Liver (tissue), 9 donors: ENCODE results near the gene BPIFA2. TPM values are rescaled to one million over a fixed set of nuclear protein-coding genes. Genes with fewer than 3 reads are reported as not detected.
"Not testable (repeated sequence)": the region's sequence is repeated elsewhere in the genome, so short reads cannot be mapped to it uniquely, and the experiment has no call there.

Source experiments
- DNase-seq: peaks from one replicate; pipeline ENCODE4 v3.0.0-alpha.2; 2017; ENCODE audit warnings: low spot score
- H3K27ac ChIP-seq, 2 donors: one replicate each; pipeline ENCODE4 v1.7.0; 2013; ENCODE audit warnings: inconsistent platforms in 2 of 2, low read length in 2 of 2, control low read depth in 1 of 2, low read depth in 1 of 2, mild to moderate bottlenecking in 1 of 2
- H3K27me3 ChIP-seq, 4 donors: one replicate each; pipeline versions ENCODE4 v1.6.1 to v1.7.0; 2013; ENCODE audit warnings: low read length in 3 of 4, inconsistent platforms in 1 of 4, mild to moderate bottlenecking in 1 of 4, moderate library complexity in 1 of 4; ENCODE audit not compliant: control insufficient read depth in 4 of 4, insufficient read depth in 4 of 4
- H3K36me3 ChIP-seq, 4 donors: one replicate each; pipeline versions ENCODE4 v1.6.1 to v1.7.0; 2013; ENCODE audit warnings: low read length in 3 of 4, mild to moderate bottlenecking in 3 of 4, low read depth in 1 of 4, moderate library complexity in 1 of 4; ENCODE audit not compliant: control insufficient read depth in 4 of 4, insufficient read depth in 3 of 4
- H3K4me1 ChIP-seq, 4 donors: one replicate each; pipeline versions ENCODE4 v1.6.1 to v1.7.0; 2013; ENCODE audit warnings: low read length in 3 of 4, mild to moderate bottlenecking in 3 of 4, moderate library complexity in 1 of 4; ENCODE audit not compliant: control insufficient read depth in 4 of 4, insufficient read depth in 4 of 4
- H3K4me3 ChIP-seq, 3 donors: one replicate each; pipeline versions ENCODE4 v1.6.1 to v1.7.0; 2013; ENCODE audit warnings: low read length in 3 of 3, control low read depth in 1 of 3, low read depth in 1 of 3, mild to moderate bottlenecking in 1 of 3
- H3K9ac ChIP-seq, 2 donors: one replicate each; pipeline ENCODE4 v1.7.0; 2013; ENCODE audit warnings: low read length in 2 of 2, mild to moderate bottlenecking in 2 of 2, moderate library complexity in 2 of 2, control low read depth in 1 of 2, low read depth in 1 of 2
- H3K9me3 ChIP-seq, 4 donors: one replicate each; pipeline versions ENCODE4 v1.6.1 to v1.7.0; 2013; ENCODE audit warnings: low read length in 3 of 4; ENCODE audit not compliant: control insufficient read depth in 4 of 4
- EGR1 ChIP-seq, 2 donors: IDR thresholded peaks; 2 replicates each; pipeline ENCODE4 v1.6.1; 2016 to 2018; ENCODE audit warnings: antibody characterized with exemption in 2 of 2, low read depth in 2 of 2
- FOXA1 ChIP-seq: IDR thresholded peaks from 2 replicates; pipeline ENCODE4 v1.6.1; 2016; ENCODE audit warnings: antibody characterized with exemption
- FOXA2 ChIP-seq: IDR thresholded peaks from 2 replicates; pipeline ENCODE4 v1.6.1; 2016; ENCODE audit warnings: antibody characterized with exemption
- GABPA ChIP-seq, 2 donors: IDR thresholded peaks in 1 of 2; conservative IDR thresholded peaks in 1 of 2; 2 replicates each; pipeline ENCODE4 v1.6.1; 2016; ENCODE audit warnings: antibody characterized with exemption in 2 of 2, mild to moderate bottlenecking in 1 of 2, moderate library complexity in 1 of 2
- HNF4A ChIP-seq, 2 donors: conservative IDR thresholded peaks; 2 replicates each; pipeline ENCODE4 v1.6.1; 2016; ENCODE audit warnings: antibody characterized with exemption in 2 of 2, mild to moderate bottlenecking in 2 of 2
- RXRA ChIP-seq, 2 donors: IDR thresholded peaks; 2 replicates each; pipeline ENCODE4 v1.6.1; 2017 to 2018; ENCODE audit warnings: antibody characterized with exemption in 2 of 2, mild to moderate bottlenecking in 1 of 2
- TAF1 ChIP-seq: conservative IDR thresholded peaks from 2 replicates; pipeline ENCODE4 v1.6.1; 2016; ENCODE audit warnings: antibody characterized with exemption, mild to moderate bottlenecking
- YY1 ChIP-seq: IDR thresholded peaks from 2 replicates; pipeline ENCODE4 v1.6.1; 2016; ENCODE audit warnings: antibody characterized with exemption, mild to moderate bottlenecking
- WGBS: extraction: QIAGEN DNeasy Blood & Tissue Kit; methylation state at CpG from one replicate; pipeline ENCODE4 v1.1.7; 2013; 5-methylcytosine and 5-hydroxymethylcytosine counted together
- polyA plus RNA-seq, 2 donors: library from polyadenylated mRNA; stranded (reverse) in 1 of 2; unstranded in 1 of 2; fragments of 200-250 nt in 1 of 2; fragments of >200 nt in 1 of 2; fragmentation: Nextera tagmentation in 1 of 2; extraction: Ambion mirVana in 1 of 2; gene quantifications; one replicate each; pipeline versions ENCODE4 v1.2.1 to v1.2.3, GENCODE V29; 2013 to 2015
- total RNA-seq, 2 donors: library from RNA; depleted of rRNA; stranded (reverse); fragments of >200 nt; gene quantifications; one replicate each; pipeline ENCODE4 v1.2.3, GENCODE V29; 2014
- TF ChIP-seq, protein P1 (sequence below): IDR thresholded peaks from 2 replicates; pipeline ENCODE4 v1.6.1; 2016; ENCODE audit warnings: antibody characterized with exemption, mild to moderate bottlenecking
- TF ChIP-seq, protein P2 (sequence below): IDR thresholded peaks from 2 replicates; pipeline ENCODE4 v1.6.1; 2016; ENCODE audit warnings: antibody characterized with exemption
- donor health status: healthy.
- donor health status: healthy.
- donor health status: healthy.
- donor health status: healthy.
- donor health status: healthy.

BPIFA2 gene
- total and polyA plus RNA-seq, 4 donors = not detected

DNA sequence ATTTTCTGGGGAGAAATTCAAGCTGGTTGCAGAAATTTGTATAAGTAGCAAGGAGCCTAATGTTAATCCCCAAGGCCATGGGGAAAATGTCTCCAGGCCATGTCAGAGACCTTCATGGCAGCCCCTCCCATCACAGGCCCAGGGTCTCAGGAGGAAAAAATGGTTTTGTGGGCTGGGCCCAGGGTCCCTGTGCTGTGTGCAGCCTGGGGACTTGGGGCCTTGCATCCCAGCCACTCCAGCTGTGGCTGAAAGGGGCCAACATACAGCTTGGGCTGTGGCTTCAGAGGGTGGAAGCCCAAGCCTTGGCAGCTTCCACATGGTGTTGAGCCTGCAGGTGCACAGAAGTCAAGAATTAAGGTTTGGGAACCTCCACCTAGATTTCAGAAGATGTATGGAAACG lies 45.7 kb upstream of the BPIFA2 start:
- not testable (repeated sequence) for DNase-seq, H3K27ac ChIP-seq, H3K27me3 ChIP-seq, H3K9me3 ChIP-seq, H3K9ac ChIP-seq, H3K36me3 ChIP-seq, H3K4me3 ChIP-seq
- peaks cover 8 to 31% (median 19%) of the 10 kb centered on the region in 4 donors for H3K4me1 ChIP-seq
- 82% methylated on average over 1 of the region's 1 CpG for WGBS

DNA sequence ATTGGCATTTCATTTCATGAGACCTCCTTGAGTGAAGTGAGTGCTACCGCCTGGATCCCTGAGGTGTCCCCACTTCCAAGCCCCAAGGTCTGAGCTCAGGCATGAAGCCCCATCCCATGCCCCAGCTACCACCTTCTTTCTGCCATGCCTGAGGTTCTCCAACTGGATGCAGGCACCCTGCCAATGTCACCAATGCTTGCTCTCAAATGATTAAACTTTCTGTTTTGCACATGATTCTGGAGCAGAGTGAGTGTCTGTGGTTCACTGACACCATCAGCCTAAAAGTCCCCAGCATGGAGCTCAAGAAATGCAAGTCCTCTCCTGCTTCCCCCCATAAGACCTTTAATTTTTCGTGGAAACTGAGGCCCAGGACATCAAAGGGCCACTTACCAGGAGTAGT lies 43.7 kb upstream of the BPIFA2 start:
- no peaks in the 10 kb centered on the region for H3K9me3 ChIP-seq
- H3K4me1 ChIP-seq = peaks cover 8 to 35% (median 25%) of the 10 kb centered on the region in 4 donors
- WGBS = 69% methylated on average over 2 of the region's 2 CpGs
- H3K9ac ChIP-seq = no peak overlapping the region
- no peak for DNase-seq
- H3K27ac ChIP-seq = peak overlapping the region; percentile 26 to 36
- H3K36me3 ChIP-seq = no peaks in the 10 kb centered on the region
- no peak overlapping the region for H3K4me3 ChIP-seq
- no peaks in the 10 kb centered on the region for H3K27me3 ChIP-seq
- TF ChIP-seq YY1 (peak; percentile 52), GABPA (IDR thresholded peaks at IDR 0.05 in 1 of 2, conservative IDR thresholded peaks at IDR 0.05 in 1 of 2) (no peak), RXRA (IDR thresholded peaks at IDR 0.05) (peak in 1 of 2 donors; percentile 67), FOXA2 (no peak), HNF4A (conservative IDR thresholded peaks at IDR 0.05) (peak in 1 of 2 donors; percentile 36)

DNA sequence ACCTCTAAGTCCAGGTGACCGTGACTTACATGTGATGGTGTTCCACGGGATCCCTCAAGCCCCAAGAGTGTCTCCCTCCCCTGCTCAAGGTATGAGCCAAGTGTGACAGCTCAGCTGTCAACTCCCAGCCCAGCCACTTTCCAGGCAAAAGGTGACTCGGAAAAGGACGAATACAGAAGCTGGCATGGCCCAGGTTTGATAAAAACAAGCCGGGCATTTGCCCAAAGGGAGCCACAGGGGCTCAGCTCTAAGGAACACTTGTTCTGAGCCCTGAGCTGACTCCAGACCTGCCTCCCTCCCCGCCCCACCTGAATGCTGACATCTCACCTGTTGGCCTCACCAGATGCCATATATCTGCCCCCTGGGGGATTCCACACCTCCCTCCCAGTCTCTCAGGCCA lies 43.0 kb upstream of the BPIFA2 start:
- no peaks in the 10 kb centered on the region for H3K9me3 ChIP-seq
- WGBS = 69% methylated on average over 6 of the region's 6 CpGs

More for the DNA sequence above, 43.0 kb upstream of the BPIFA2 start:
- H3K9ac ChIP-seq = no peak overlapping the region
- H3K27me3 ChIP-seq = no peaks in the 10 kb centered on the region
- peak overlapping the region in 1 of 2 donors; percentile 36 for H3K27ac ChIP-seq
- no peaks in the 10 kb centered on the region for H3K36me3 ChIP-seq
- peaks cover 8 to 35% (median 25%) of the 10 kb centered on the region in 4 donors for H3K4me1 ChIP-seq
- no peak overlapping the region for H3K4me3 ChIP-seq
- no peak for TF ChIP-seq EGR1 (IDR thresholded peaks at IDR 0.05; ENCODE audit: low read depth in 2 of 2)
- TF ChIP-seq, protein P1, sequence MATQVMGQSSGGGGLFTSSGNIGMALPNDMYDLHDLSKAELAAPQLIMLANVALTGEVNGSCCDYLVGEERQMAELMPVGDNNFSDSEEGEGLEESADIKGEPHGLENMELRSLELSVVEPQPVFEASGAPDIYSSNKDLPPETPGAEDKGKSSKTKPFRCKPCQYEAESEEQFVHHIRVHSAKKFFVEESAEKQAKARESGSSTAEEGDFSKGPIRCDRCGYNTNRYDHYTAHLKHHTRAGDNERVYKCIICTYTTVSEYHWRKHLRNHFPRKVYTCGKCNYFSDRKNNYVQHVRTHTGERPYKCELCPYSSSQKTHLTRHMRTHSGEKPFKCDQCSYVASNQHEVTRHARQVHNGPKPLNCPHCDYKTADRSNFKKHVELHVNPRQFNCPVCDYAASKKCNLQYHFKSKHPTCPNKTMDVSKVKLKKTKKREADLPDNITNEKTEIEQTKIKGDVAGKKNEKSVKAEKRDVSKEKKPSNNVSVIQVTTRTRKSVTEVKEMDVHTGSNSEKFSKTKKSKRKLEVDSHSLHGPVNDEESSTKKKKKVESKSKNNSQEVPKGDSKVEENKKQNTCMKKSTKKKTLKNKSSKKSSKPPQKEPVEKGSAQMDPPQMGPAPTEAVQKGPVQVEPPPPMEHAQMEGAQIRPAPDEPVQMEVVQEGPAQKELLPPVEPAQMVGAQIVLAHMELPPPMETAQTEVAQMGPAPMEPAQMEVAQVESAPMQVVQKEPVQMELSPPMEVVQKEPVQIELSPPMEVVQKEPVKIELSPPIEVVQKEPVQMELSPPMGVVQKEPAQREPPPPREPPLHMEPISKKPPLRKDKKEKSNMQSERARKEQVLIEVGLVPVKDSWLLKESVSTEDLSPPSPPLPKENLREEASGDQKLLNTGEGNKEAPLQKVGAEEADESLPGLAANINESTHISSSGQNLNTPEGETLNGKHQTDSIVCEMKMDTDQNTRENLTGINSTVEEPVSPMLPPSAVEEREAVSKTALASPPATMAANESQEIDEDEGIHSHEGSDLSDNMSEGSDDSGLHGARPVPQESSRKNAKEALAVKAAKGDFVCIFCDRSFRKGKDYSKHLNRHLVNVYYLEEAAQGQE = no peak
- TF ChIP-seq HNF4A (conservative IDR thresholded peaks at IDR 0.05) = no peak
- TF ChIP-seq, protein P2, sequence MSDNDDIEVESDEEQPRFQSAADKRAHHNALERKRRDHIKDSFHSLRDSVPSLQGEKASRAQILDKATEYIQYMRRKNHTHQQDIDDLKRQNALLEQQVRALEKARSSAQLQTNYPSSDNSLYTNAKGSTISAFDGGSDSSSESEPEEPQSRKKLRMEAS = no peak
- no peak for TF ChIP-seq TAF1
- TF ChIP-seq FOXA1 = no peak
- DNase-seq = no peak
